Hematopoietic multipotent progenitor cell treated with erythropoietin and hydrocortisone succinate and interleukin-3 and kit ligand, for 15 days (in vitro differentiated cells): ENCODE measurements around the gene F13A1.

Source experiments
- DNase-seq: peaks from one replicate; pipeline ENCODE4 v3.0.0-alpha.2; 2015; ENCODE audit warnings: low spot score

F13A1 gene

DNA sequence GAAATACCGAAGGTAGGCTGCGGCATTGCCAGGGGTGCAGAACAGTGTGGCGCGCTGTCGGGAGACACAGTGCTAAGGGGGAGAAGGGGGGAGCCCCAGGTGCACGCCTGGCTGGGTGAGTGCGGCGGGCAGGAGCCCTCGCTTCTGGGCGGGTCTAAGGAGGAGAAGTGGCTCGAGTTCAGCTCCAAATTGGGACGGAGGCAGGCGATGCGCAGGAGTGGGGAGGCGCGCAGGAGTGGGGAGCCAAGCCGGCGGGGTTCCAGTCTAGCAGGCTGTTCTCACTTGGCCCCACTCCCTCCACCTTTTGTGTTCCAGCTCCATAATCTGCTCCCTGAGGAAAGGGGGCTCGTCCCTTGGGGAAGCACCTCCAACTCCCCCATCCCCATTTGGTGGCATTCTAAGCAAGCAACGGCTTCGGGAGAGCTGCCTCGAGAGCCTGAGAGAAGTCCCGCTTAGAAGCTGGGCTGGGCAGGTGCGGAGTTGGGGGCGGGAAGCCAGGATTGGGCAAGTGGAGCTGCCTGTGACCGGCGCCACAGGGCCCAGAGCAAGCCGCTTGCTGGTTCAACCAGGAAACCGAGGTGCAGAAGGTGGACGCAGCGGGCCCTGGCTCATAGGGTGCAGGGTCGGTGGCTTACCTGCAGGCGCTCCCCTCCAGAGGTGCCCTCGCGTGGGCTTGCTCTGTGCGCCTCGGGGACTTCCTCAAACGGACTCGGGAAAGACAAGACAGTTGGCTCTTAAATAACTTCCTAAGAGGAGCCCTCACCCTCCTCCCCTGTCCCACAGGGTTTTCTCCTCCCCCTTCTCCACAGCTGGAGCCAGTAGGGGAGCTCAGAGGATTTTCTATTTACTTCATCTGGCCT is at the start of gene F13A1:
F13A1 (minus strand) TSS at position 711 of the 860 bp plus-strand sequence. CDS start 1,998 bp downstream, outside the sequence.
- no peak for DNase-seq

DNA sequence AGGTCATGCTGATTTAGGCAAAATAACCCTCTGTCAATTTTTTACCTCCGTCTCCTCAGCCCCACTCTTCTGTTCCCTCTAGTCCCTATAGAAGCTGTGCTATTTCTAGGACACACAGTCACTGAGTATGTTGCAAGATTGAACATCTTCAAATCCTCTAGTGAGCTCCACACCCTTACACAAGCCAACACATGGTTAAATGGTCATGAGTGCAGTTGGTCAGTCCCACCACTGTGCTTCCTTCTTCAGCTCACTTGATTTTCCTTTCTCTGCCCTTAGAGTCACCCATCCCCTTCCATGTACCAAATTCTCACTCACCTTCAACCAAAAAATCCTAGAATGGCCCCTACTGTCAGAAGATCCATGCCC is 48.2 kb upstream of the F13A1 start:
- no peak for DNase-seq

DNA sequence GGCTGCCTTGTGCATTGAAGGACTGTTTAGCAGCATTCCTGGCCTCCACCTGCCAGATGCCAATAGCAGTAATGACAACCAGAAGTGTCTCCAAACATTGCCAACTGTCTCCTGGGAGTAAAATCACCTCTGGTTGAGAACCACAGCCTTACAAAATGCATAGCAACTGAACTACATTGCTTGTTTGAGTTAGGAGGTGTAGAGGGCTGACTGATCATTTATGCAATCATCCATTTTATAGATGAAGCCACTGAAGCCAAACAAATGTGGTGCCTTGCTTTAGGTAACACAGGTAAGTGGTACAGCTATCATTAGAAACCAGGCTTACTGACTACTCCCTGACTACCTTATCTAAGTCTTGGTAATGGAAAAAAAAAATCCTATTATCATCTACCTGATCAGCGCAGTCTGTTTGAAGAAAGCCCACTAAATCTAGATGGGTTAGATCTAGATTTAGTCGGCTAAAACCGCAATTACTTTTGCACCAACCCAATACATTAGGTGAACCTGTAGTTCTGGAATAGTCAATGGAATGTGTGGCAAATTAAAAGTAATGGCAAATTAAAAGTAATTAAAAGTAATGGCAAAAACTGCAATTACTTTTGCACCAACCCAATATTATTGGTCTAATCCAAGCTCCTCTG is 47.7 kb upstream of the F13A1 start:
- no peak for DNase-seq

DNA sequence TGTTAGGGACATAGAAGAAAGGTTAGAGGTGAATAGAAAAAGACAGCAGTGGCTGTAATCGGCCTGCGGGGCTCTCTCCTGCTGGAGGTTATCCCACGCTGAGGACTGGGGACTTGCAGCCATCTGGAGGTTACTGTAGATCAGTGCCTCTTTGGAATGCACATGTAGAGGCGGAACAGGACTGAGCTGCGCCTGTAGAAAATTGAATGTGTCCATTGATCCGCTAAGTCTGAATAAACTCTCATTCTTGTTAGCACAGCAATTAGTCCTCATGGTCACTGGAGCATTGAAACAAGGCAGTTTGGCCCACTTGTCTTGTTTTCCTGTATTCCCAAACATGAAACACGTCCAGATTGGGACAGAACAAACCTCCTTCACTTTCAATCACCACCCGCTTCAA is 46.3 kb upstream of the F13A1 start:
- no peak for DNase-seq

DNA sequence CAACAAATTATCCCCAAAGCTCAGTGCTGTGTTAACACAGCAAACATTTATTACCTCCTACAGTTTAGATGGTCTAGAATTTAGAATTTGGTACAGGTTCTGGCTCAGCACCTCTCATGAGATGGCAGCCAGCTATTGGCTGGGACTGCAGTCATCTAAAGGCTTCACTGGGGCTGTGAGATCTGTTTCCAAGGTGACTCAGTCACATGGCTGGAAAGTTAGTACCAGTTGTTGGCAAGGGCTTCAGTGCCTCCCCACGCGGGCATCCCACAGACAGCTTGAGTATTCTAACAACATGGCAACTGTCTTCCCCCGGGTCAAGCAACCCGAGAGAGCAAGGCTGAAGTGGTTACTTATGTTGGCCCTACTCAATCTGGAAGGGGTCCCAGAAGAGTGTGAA is 44.8 kb upstream of the F13A1 start:
- no peak for DNase-seq

DNA sequence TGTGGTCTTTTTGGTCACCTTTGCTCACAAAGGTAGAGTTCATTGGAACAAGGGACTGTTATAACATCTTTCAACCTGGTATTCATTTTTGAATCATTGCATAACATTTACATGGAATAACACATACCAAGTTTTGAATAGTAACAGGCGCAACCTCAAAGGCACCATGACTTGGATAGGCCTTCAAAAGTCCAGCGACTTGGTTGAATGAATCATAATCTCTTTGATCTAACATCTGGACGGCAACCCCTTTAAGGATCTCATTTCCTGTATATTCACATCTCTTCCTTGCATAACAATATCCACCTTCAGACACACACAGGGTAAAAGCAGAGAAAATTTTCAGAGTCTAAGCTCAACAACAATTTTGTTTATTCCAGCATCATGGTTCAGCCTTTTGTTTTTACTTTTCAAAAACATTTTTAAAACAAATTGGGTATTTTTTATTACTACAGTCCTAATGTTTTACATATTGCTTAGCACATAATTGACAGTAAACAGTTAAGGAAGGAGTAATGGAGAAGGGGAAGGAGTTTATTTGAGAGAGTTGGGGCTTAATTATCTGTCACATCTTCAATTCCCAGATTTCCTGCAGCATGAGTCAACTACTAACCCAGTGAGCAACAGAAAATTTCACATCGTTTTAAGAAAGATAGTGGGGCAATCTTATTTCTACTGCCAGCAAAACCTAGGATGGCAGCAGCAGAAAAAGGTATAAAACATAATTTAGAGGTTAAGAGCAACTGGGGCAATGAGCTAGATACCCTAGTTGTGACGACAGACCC is 41.8 kb upstream of the F13A1 start:
- no peak for DNase-seq

DNA sequence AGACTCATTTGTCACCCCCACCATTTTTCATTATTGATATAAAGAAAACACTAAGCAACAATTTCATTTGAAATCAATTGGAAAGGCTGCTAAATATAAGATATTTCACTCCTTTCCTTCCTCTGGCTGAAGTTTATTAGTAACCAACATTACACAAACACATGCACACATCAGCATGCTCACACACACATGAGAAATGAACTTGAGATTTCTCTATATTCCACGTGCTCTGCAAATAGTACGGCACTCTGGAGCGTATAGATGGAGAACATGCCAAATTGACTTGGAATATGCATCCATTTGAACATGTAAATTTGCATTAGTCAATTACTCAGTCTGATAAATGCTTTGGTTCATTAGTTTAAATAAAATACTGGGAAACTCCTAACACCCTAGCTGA is 37.1 kb upstream of the F13A1 start:
- DNase-seq = no peak

DNA sequence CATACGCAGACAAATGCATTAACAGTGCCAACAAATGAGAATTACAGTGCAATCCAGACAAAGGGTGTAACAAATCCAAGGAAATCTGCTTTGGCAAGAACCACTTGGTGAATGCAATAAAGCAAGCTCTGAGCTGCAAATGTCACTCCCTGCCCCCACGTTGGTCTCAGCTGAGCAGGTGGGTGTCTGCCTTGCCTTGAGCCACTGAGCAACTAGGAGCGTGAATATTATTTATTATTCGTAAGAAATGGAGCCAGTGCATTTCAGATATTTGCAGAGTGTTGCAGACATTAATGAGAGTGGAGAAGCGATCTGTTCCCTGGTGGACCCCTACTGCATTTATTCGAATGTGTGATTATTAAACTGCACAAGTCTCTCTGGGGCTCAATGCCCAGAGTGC is 36.6 kb upstream of the F13A1 start:
- DNase-seq = no peak

DNA sequence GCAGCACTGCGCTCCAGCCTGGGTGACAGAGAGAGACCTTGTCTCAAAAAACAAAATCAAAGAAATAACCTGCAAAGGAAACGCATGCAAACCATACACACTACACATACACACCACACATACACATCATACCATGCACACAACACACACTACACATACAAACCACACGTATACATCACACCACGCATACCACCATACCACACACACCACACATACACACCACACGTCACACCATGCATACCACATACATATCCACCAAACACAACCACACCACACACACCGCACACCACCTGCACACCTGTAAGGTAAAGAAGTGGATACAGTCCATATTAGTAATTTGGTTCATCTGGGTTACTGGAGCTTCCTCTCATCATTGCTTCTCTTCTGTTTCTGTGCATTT is 32.3 kb upstream of the F13A1 start:
- DNase-seq = no peak

DNA sequence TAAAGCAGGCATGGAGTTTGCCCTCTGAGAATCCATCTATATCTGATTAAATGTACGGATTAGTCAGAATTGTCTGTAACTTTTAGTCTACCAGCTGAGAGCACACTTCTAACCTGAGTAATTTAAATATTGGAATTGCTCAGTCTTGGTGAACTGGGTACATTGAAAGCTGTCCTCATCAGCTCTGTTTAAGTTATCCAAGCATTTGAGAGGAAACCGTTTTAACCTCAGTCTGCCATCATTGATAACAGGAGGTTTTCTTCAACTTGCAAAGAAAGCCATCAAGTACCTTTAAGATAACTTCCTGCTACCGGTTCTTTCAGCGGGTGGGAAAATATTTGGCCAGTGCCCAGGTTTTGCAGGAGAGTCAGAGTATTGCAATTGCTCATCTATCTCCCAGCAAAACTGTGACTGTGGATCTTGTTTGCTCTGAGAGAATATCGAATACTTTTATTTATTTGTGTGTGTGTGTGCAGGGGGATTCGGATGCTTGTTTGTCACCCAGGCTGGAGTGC is 31.1 kb upstream of the F13A1 start:
- no peak for DNase-seq

DNA sequence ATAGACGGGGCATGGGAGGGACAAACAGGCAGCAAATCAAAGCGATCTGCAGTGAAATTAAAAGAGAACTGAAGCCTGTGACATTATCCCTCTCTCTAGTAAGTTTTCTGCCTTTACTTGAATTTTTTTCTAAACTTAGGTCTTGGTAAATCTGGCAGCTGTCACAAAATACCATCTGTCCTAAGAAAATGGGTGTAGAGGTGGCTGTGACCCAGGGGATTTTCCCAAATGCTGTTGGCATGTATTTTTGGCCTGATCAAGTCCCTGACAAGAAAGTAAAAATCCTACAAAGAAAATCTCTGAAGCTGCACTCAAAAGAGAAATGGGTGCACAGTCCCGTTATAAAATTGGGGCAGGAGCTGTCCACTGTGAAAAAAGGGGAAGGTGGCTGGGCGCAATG is 30.2 kb upstream of the F13A1 start:
- no peak for DNase-seq

DNA sequence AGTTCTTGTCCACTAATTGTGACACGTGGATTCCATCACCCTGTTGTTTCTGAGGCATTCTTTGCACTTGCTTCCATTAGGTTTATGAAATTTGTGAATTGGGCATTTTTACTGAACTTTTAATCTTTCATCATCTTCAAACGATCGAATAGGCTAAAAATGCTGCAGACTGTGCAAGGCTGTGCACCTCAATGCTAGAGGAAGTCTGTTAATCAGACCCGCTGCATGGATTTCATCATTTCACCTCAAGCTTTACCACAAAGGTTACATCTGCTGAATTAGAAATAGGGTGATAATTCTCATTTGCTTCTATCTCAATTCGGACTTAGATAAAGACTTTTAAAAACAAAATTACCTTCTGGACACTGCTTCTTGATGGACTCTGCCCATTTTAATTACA is 27.8 kb upstream of the F13A1 start:
- DNase-seq = no peak

DNA sequence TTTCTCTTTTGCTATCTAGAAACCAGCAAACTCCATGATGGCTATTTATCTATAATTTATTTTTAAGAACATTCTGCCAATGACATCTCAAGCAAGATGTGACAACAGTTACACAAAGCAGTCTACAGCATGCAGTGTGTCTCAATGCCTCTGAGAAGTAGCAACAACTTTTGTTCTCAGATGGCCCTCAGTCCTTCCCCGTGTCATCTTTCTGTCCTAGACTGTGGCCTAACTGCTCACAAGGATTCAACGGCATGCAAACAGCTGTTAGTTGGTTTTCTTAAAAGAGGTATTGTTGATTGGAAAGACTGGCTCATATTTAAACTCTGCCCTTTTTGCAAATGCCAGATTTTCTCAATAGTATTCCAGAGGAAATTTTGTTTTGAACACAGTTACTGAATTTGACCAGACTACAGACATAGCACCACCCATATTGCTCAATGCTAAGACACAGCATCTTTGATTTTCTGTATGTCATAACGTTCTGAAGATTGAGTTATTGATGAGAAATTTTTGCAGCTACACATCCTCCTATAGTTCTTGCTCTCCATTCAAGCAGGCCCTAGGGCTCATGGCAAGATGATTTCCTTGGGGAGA is 26.1 kb upstream of the F13A1 start:
- DNase-seq = no peak

DNA sequence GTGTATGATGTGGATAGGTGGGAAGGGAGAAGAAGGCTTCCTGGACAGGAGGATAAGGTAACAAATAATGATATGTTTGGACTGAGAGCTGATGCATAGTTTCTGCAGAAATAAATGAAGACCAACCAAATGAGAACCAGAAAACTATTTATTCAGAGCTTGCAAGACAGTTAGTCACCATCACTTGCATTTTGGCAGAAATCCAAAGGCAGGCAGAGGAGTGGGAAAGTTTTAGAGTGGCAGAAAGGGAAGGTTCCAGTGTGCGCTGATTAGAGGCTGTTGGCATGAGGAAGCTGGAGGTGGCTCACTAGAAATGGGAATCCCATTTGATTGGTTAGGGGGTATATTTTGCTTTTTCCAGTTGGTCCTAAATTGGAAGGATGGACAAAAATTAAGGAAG is 13.0 kb upstream of the F13A1 start:
- no peak for DNase-seq

DNA sequence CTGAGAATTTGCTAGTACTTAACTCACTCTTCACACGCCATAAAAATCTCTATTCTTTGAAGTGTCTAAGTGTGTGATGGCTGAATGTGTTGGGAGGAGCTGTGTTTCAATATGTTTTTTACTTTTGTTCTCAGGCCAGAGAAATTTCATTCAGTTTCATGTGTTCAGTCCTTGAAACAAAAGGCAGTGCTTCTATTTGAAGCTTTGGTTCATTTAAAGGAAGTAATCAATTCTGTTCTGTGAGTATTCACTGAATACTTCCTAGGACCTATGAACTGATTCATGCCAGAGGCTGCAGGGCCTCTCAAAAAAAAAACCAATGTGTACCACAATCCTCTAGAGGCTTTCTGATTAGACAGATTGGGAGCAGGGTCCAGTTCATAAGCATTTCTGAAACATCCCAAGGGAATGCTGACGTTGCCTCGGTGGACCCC is 12.4 kb upstream of the F13A1 start:
- DNase-seq = no peak

DNA sequence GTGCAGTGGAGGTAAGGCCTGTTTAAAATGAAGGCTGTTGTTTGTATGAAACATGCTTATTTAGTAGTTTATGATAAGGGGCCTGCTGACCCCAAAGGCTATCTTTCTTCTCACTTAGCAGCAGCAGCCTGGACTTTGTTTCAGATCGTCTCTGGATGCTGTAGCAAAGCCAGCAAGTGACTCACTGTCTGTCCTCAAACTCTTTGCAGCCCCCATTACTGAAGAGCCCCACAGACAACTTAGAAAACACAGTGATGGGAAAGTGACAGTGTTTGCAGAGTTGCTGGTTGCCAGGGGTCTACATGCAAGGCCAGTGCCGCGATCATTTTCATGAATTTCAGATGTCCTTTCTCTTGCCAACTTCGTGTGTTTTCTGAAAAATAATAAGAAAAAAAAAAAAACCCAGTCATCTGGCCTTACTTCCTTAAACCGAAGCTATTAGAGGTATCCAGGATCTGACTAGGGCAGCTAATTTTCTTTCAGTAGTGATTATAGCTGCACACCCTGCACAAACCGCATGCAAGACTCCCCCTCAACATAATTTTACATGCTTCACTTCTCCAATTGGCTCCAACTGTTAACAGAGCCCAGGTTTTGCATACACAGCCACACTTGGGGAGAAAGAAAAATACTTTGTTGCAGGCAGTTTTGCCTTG is 11.6 kb upstream of the F13A1 start:
- DNase-seq = no peak

DNA sequence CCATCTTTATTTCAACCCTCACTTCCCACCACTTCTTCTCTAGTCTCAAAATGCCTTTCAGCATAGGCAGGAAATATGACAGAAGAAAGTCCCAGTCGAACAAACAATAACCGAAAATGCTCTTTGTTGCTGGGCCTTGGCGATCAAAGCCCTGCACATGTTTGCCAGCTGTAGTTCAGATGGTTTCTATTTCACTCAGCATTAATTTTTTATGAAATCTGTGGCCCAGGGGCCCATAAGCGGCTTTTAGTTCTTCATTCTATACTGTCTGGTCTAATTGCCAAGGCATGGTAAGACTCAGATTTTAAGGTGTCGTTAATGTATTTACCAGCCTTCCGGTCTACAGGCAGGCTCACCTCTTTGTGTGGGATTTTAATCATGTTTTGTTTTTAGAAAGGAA is 10.9 kb upstream of the F13A1 start:
- no peak for DNase-seq

DNA sequence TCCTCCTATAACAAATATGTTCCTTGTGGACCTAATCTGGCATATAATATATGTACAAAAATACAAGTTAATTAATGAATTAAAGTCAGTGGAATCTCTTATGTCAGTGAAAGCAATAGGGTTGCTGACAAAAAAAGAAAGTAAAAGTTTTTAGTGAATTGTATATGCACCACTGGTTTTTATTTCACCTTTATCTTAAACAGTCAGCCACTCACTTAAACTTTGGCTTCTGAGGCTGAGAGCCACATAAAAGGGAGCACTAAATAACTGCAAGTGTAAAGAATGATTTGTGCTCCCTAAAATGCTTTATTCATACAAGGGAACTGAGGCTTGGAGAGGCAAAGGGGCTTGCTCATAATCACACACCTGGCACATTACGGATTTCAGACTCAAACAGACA is 9.9 kb upstream of the F13A1 start:
- DNase-seq = no peak

DNA sequence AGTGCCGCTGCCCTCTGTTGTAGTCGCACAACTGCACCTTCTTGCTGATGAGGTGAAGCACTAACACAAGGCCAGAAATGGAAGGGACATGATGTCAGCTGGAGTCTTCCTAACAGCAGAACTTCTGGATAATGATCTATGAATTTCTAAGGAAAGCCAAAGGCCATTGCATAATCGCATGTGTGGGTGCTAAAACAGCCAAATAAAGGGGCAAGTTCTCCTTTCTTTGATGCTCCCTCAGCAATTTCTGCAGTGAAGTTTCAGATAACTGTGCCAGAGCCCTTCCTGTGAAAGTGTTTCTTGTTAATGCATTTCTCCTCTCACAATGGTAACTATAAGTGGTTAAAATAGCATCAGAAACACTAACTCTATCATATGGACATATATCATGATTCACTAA is 8.0 kb upstream of the F13A1 start:
- DNase-seq = no peak

DNA sequence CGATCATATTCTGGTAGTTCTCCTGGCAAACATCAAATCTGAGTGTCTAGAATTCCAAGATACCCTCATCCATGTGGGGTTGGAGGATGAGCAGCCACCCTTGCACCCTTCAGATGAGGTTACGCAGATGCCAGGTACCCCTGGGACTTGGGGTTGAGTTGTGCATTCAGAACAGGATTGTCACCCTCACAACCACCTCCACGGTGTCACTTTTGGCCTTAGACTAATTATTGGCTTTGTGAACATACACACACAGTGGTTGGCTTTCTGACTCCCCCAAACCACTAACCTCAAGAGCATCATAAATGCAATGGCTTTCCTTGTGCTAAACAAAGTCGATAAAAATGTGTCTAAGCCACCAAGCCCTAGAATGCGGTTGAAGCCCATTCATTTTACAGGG is 2.9 kb upstream of the F13A1 start:
- DNase-seq = no peak

DNA sequence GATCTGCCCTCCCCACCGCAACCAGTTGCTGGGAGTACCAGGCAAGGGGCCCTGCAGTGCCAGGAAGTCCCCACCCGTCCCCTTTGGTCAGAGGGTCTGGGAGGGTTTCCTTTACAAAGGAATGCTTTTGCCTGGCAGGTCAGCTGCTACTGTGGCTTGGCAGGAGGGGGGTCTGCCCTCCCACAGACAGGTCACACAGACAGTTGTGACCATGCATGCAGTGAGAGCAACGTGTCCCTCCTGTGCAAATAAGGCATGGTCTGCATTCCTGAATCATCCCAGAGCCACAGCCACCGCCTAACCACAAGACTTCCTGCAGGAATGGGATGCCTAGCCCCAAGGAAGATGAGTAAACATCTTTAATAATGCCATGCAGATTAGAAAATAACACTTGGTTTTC is 439 bp upstream of the F13A1 start:
- no peak for DNase-seq
